KMS-11 (cell line): ENCODE results near the gene ROM1.

Experiments
- H2AFZ ChIP-seq: fragments of 200-600 bp; sonication (generic); 2 replicates; pipeline ENCODE4 v1.6.1; 2016; ENCODE audit warnings: antibody characterized with exemption, mixed run types, low read depth
- H3K27ac ChIP-seq: fragments of 200-600 bp; sonication (generic); 2 replicates; pipeline ENCODE4 v1.6.1; 2016; ENCODE audit warnings: mild to moderate bottlenecking, mixed run types
- H3K27me3 ChIP-seq: fragments of 200-600 bp; sonication (generic); 2 replicates; pipeline ENCODE4 v1.6.1; 2017; ENCODE audit warnings: mild to moderate bottlenecking, low read depth, mixed run types, moderate library complexity; ENCODE audit not compliant: insufficient read depth
- H3K36me3 ChIP-seq: fragments of 200-600 bp; sonication (generic); 2 replicates; pipeline ENCODE4 v1.6.1; 2017; ENCODE audit warnings: mild to moderate bottlenecking, mixed run types; ENCODE audit not compliant: insufficient read depth
- H3K4me1 ChIP-seq: fragments of 200-600 bp; sonication (generic); 2 replicates; pipeline ENCODE4 v1.6.1; 2016; ENCODE audit warnings: mild to moderate bottlenecking, low read depth, mixed run types; ENCODE audit not compliant: poor library complexity, severe bottlenecking
- H3K4me2 ChIP-seq: fragments of 200-600 bp; sonication (generic); 2 replicates; pipeline ENCODE4 v1.7.0; 2016; ENCODE audit warnings: mild to moderate bottlenecking, mixed run types
- H3K4me3 ChIP-seq: fragments of 200-600 bp; sonication (generic); IDR thresholded peaks from 2 replicates; pipeline ENCODE4 v1.6.1; 2017; ENCODE audit warnings: low read depth, low read length, mixed read lengths; ENCODE audit not compliant: insufficient read depth
- H3K79me2 ChIP-seq: fragments of 200-600 bp; sonication (generic); 2 replicates; pipeline ENCODE4 v1.6.1; 2016; ENCODE audit warnings: low read depth, mixed run types; ENCODE audit not compliant: insufficient read depth
- H3K9ac ChIP-seq: fragments of 200-600 bp; sonication (generic); 2 replicates; pipeline ENCODE4 v1.6.1; 2016; ENCODE audit warnings: mild to moderate bottlenecking, mixed run types
- H4K20me1 ChIP-seq: fragments of 200-600 bp; sonication (generic); 2 replicates; pipeline ENCODE4 v1.6.1; 2016; ENCODE audit warnings: mild to moderate bottlenecking, mixed run types; ENCODE audit not compliant: insufficient read depth
- CTCF ChIP-seq: fragments of 200-600 bp; sonication (generic); conservative IDR thresholded peaks from 2 replicates; pipeline ENCODE4 v1.6.1; 2017; ENCODE audit warnings: low read depth, mild to moderate bottlenecking, antibody characterized with exemption, low read length, moderate library complexity, mixed read lengths

Gene ROM1

GRCh38 chr11:62622476-62623089 lies 9.5 kb downstream of the ROM1 start:
- Histone ChIP-seq H2AFZ (peak overlapping the region; percentile 70; the same call in 1 of the 2 replicates), H3K27ac (peak overlapping the region; percentile 56), H3K79me2 (no peaks in the 10 kb centered on the region), H3K4me3 (no peak overlapping the region), H3K36me3 (no peaks in the 10 kb centered on the region), H3K4me2 (peak overlapping the region; percentile 47), H4K20me1 (no peaks in the 10 kb centered on the region), H3K4me1 (peaks cover 22% of the 10 kb centered on the region), H3K9ac (peak overlapping the region; percentile 20; the same call in 1 of the 2 replicates), H3K27me3 (no peaks in the 10 kb centered on the region)
- TF ChIP-seq CTCF, result no peak

- H3K4me3 ChIP-seq, result no peak overlapping the region
- peaks cover 5% of the 10 kb centered on the region; the same call in 1 of the 2 replicates for H3K36me3 ChIP-seq
These were observed 14.7 kb downstream of the ROM1 start for GRCh38 chr11:62627713-62628112.

GRCh38 chr11:62632492-62632891 lies 19.4 kb downstream of the ROM1 start:
- H3K27me3 ChIP-seq, result no peaks in the 10 kb centered on the region
- H3K4me2 ChIP-seq, result no peak overlapping the region
- no peak overlapping the region for H3K4me3 ChIP-seq
- no peak overlapping the region for H2AFZ ChIP-seq
- no peaks in the 10 kb centered on the region for H4K20me1 ChIP-seq
- H3K27ac ChIP-seq, result no peak overlapping the region
- H3K36me3 ChIP-seq, result peaks cover 5% of the 10 kb centered on the region; the same call in 1 of the 2 replicates
- H3K79me2 ChIP-seq, result no peaks in the 10 kb centered on the region; the same call in 1 of the 2 replicates
- no peak for TF ChIP-seq CTCF
- no peak overlapping the region for H3K9ac ChIP-seq
- no peaks in the 10 kb centered on the region for H3K4me1 ChIP-seq

More at GRCh38 chr11:62627713-62628112, 14.7 kb downstream of the ROM1 start:
- no peak overlapping the region for H3K9ac ChIP-seq
- H3K4me2 ChIP-seq, result no peak overlapping the region
- H4K20me1 ChIP-seq, result no peaks in the 10 kb centered on the region
- H3K79me2 ChIP-seq, result no peaks in the 10 kb centered on the region
- H3K27me3 ChIP-seq, result no peaks in the 10 kb centered on the region
- no peak for TF ChIP-seq CTCF
- no peak overlapping the region for H2AFZ ChIP-seq
- peaks cover under 1% of the 10 kb centered on the region for H3K4me1 ChIP-seq
- H3K27ac ChIP-seq, result no peak overlapping the region

GRCh38 chr11:62644220-62644619 lies 31.2 kb downstream of the ROM1 start:
- Histone ChIP-seq H3K9ac (no peak overlapping the region), H3K4me3 (no peak overlapping the region), H2AFZ (no peak overlapping the region), H3K27ac (no peak overlapping the region), H4K20me1 (no peaks in the 10 kb centered on the region), H3K4me1 (peaks cover 42% of the 10 kb centered on the region), H3K79me2 (peaks cover 57% of the 10 kb centered on the region), H3K4me2 (no peak overlapping the region), H3K36me3 (peaks cover 7% of the 10 kb centered on the region; the same call in 1 of the 2 replicates), H3K27me3 (no peaks in the 10 kb centered on the region)
- no peak for TF ChIP-seq CTCF
